ENCODE measurements around the gene FUT9.

FUT9 gene

GRCh38 chr6:96065213-96065612 is 49.4 kb downstream of the FUT9 start:
- no peak for TF ChIP-seq ZBTB7A (IDR thresholded peaks at IDR 0.05; ENCODE audit: low read depth)
- TF ChIP-seq CEBPB (IDR thresholded peaks at IDR 0.05) = no peak
- no peak for TF ChIP-seq TCF12 (IDR thresholded peaks at IDR 0.05; ENCODE audit: low read depth)
- TF ChIP-seq YY1 (IDR thresholded peaks at IDR 0.05; ENCODE audit: low read depth) = no peak
- TF ChIP-seq USF1 (IDR thresholded peaks at IDR 0.05) = no peak

- TF ChIP-seq RAD21 (IDR thresholded peaks at IDR 0.05; ENCODE audit: low read depth) (no peak), CREB1 (IDR thresholded peaks at IDR 0.05; ENCODE audit: low read depth) (no peak), FOXM1 (IDR thresholded peaks at IDR 0.05; ENCODE audit: borderline replicate concordance, low read depth) (no peak), EP300 (IDR thresholded peaks at IDR 0.05; ENCODE audit: borderline replicate concordance) (no peak), REST (IDR thresholded peaks at IDR 0.05; ENCODE audit: low read depth) (no peak), ZBTB7A (IDR thresholded peaks at IDR 0.05; ENCODE audit: low read depth) (no peak), EGR1 (IDR thresholded peaks at IDR 0.05) (no peak), NFIC (IDR thresholded peaks at IDR 0.05) (no peak), CEBPB (IDR thresholded peaks at IDR 0.05) (no peak), MAX (IDR thresholded peaks at IDR 0.05) (no peak), YY1 (IDR thresholded peaks at IDR 0.05; ENCODE audit: low read depth) (no peak)
These were observed 50.6 kb downstream of the FUT9 start for GRCh38 chr6:96066376-96066775.

GRCh38 chr6:96073555-96073954 is 57.8 kb downstream of the FUT9 start:
- TF ChIP-seq NFIC (IDR thresholded peaks at IDR 0.05) (no peak), RAD21 (IDR thresholded peaks at IDR 0.05; ENCODE audit: low read depth) (no peak), TEAD4 (IDR thresholded peaks at IDR 0.05) (no peak), REST (IDR thresholded peaks at IDR 0.05; ENCODE audit: low read depth) (no peak), ZBTB7A (IDR thresholded peaks at IDR 0.05; ENCODE audit: low read depth) (no peak), USF1 (IDR thresholded peaks at IDR 0.05) (no peak), EP300 (IDR thresholded peaks at IDR 0.05; ENCODE audit: borderline replicate concordance) (no peak), MAX (IDR thresholded peaks at IDR 0.05) (no peak), FOXM1 (IDR thresholded peaks at IDR 0.05; ENCODE audit: borderline replicate concordance, low read depth) (no peak)

GRCh38 chr6:96074006-96074405 is 58.2 kb downstream of the FUT9 start:
- TF ChIP-seq TAF1 (IDR thresholded peaks at IDR 0.05; ENCODE audit: low read depth) = no peak
- TF ChIP-seq EP300 (IDR thresholded peaks at IDR 0.05; ENCODE audit: borderline replicate concordance) = no peak
- TF ChIP-seq RAD21 (IDR thresholded peaks at IDR 0.05; ENCODE audit: low read depth) = no peak
- TF ChIP-seq NFIC (IDR thresholded peaks at IDR 0.05) = no peak
- no peak for TF ChIP-seq TEAD4 (IDR thresholded peaks at IDR 0.05)
- no peak for TF ChIP-seq CREB1 (IDR thresholded peaks at IDR 0.05; ENCODE audit: low read depth)
- no peak for TF ChIP-seq REST (IDR thresholded peaks at IDR 0.05; ENCODE audit: low read depth)
- TF ChIP-seq FOXM1 (IDR thresholded peaks at IDR 0.05; ENCODE audit: borderline replicate concordance, low read depth) = no peak
- no peak for TF ChIP-seq MAX (IDR thresholded peaks at IDR 0.05)
- TF ChIP-seq ZBTB7A (IDR thresholded peaks at IDR 0.05; ENCODE audit: low read depth) = no peak
- TF ChIP-seq TCF12 (IDR thresholded peaks at IDR 0.05; ENCODE audit: low read depth) = no peak

- TF ChIP-seq CEBPB (IDR thresholded peaks at IDR 0.05) (no peak), ZBTB7A (IDR thresholded peaks at IDR 0.05; ENCODE audit: low read depth) (no peak), CREB1 (IDR thresholded peaks at IDR 0.05; ENCODE audit: low read depth) (no peak), YY1 (IDR thresholded peaks at IDR 0.05; ENCODE audit: low read depth) (no peak), TEAD4 (IDR thresholded peaks at IDR 0.05) (no peak), MAX (IDR thresholded peaks at IDR 0.05) (no peak), RAD21 (IDR thresholded peaks at IDR 0.05; ENCODE audit: low read depth) (no peak), NFIC (IDR thresholded peaks at IDR 0.05) (no peak), EP300 (IDR thresholded peaks at IDR 0.05; ENCODE audit: borderline replicate concordance) (no peak), FOXM1 (IDR thresholded peaks at IDR 0.05; ENCODE audit: borderline replicate concordance, low read depth) (no peak), REST (IDR thresholded peaks at IDR 0.05; ENCODE audit: low read depth) (no peak), USF1 (IDR thresholded peaks at IDR 0.05) (no peak)
These were observed 60.1 kb downstream of the FUT9 start for GRCh38 chr6:96075826-96076225.
